Memory B cell (primary cell): Measurements from ENCODE around the gene SP2.
A peak's percentile ranks its signal among the peaks of the same experiment; 100 is the strongest.
"Not testable (repeated sequence)": the region's sequence is repeated elsewhere in the genome, so short reads cannot be mapped to it uniquely, and the experiment has no call there.

ENCODE experiments used
- ATAC-seq: fragments of 150-1000 bp; cut with Tn5 transposase; 2 replicates; pipeline ENCODE4 v1.10.0; 2021; ENCODE audit warnings: low read depth, mild to moderate bottlenecking, moderate library complexity
- DNase-seq, 2 donors: peaks; one replicate each; pipeline ENCODE4 v3.0.0; 2022; ENCODE audit warnings: low spot score in 2 of 2
- H3K27ac Mint-ChIP-seq: one replicate; pipeline ENCODE4 v1.8.0; 2022; ENCODE audit warnings: mild to moderate bottlenecking, moderate library complexity, mixed read lengths
- H3K27me3 Mint-ChIP-seq: one replicate; pipeline ENCODE4 v1.8.0; 2022; ENCODE audit warnings: mixed read lengths
- H3K36me3 Mint-ChIP-seq: one replicate; pipeline ENCODE4 v1.8.0; 2022; ENCODE audit warnings: mild to moderate bottlenecking, mixed read lengths
- H3K4me1 Mint-ChIP-seq: one replicate; pipeline ENCODE4 v1.8.0; 2022; ENCODE audit warnings: mixed read lengths
- H3K4me3 Mint-ChIP-seq: one replicate; pipeline ENCODE4 v1.8.0; 2022; ENCODE audit warnings: mild to moderate bottlenecking, moderate library complexity, mixed read lengths
- H3K9me3 Mint-ChIP-seq: one replicate; pipeline ENCODE4 v1.8.0; 2022; ENCODE audit warnings: mixed read lengths

Gene SP2

DNA sequence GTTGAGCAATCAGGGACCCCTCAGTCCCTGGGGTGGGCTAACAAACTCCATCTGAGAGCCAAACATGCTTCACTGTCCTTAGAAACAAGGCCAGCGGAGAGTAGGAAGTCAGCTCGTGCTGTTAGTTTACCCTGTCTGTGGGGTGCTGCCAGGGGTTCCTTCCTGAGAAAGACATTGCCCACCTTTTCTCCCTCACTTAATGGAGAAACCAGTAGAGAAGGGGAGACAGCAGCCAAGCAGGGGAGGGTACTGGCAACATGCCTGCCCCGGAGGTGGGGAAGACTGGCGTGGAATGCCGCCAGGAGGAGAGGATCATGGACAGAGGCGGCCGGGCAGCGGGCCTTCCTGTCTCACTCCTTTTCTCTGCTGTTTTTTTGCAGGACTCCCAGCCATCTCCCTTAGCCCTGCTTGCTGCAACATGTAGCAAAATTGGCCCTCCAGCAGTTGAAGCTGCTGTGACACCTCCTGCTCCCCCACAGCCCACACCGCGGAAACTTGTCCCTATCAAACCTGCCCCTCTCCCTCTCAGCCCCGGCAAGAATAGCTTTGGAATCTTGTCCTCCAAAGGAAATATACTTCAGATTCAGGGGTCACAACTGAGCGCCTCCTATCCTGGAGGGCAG lies 19.9 kb downstream of the SP2 start:
- H3K27me3 Mint-ChIP-seq: no peaks in the 10 kb centered on the region
- DNase-seq (no peak), ATAC-seq (no peak)
- H3K9me3 Mint-ChIP-seq: no peaks in the 10 kb centered on the region
- no peak overlapping the region for H3K4me3 Mint-ChIP-seq
- peak overlapping the region; percentile 21 for H3K27ac Mint-ChIP-seq
- H3K4me1 Mint-ChIP-seq: no peaks in the 10 kb centered on the region
- H3K36me3 Mint-ChIP-seq: peaks cover 16% of the 10 kb centered on the region

DNA sequence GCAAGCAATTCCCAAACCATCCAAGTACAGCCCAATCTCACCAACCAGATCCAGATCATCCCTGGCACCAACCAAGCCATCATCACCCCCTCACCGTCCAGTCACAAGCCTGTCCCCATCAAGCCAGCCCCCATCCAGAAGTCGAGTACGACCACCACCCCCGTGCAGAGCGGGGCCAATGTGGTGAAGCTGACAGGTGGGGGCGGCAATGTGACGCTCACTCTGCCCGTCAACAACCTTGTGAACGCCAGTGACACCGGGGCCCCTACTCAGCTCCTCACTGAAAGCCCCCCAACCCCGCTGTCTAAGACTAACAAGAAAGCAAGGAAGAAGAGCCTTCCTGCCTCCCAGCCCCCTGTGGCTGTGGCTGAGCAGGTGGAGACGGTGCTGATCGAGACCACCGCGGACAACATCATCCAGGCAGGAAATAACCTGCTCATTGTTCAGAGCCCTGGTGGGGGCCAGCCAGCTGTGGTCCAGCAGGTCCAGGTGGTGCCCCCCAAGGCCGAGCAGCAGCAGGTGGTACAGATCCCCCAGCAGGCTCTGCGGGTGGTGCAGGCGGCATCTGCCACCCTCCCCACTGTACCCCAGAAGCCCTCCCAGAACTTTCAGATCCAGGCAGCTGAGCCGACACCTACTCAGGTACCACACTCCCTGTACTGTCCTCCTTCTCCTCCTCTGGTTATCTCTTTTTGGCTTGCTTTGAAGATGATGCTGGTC lies 20.6 kb downstream of the SP2 start:
- H3K4me3 Mint-ChIP-seq: no peak overlapping the region
- no peaks in the 10 kb centered on the region for H3K9me3 Mint-ChIP-seq
- no peaks in the 10 kb centered on the region for H3K27me3 Mint-ChIP-seq
- ATAC-seq: no peak
- peaks cover 17% of the 10 kb centered on the region for H3K36me3 Mint-ChIP-seq
- H3K27ac Mint-ChIP-seq: peak overlapping the region; percentile 21
- DNase-seq: no peak
- no peaks in the 10 kb centered on the region for H3K4me1 Mint-ChIP-seq

DNA sequence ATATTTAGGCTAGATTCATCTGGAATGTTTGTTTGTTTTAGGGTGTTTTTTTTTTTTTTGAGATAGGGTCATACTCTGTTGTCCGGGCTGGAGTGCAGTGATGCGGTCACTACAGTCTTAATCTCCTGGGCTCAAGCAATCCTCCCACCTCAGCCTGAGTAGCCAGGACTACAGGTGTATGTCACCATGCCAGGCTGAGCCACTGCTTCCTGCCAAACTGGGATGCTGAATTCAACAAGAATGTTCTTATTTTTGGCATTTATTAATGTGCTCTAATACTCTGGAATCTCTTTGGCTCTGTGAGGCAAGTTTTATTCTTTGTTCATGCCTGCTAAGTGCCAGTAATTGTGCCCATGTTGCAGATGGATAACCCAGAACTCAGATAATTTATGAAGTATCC lies 21.5 kb downstream of the SP2 start:
- Mint-ChIP-seq H3K4me1 (no peaks in the 10 kb centered on the region), H3K36me3 (peaks cover 22% of the 10 kb centered on the region), H3K27ac (no peak overlapping the region), H3K27me3 (no peaks in the 10 kb centered on the region), H3K9me3 (no peaks in the 10 kb centered on the region), H3K4me3 (no peak overlapping the region)
- no peak for DNase-seq
- ATAC-seq: no peak

DNA sequence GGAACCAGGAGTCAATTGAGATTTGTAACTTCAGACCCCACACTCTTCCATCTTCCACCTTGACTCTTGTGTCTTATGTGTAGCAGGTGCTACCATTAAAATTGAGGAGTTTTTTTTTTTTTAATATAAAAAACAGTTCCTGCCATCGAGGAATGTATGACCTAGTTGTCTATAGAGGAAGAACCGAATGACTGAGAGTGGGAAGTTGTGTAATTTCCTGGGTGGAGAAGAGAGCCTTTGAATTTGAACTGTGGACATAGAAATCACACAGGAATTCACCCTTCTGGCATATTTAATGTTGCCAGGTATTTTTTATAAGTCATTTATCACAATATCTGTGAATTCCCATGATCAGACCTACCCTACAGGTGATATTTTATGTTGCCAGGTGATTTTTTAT lies 22.0 kb downstream of the SP2 start:
- H3K36me3 Mint-ChIP-seq: peaks cover 22% of the 10 kb centered on the region
- H3K4me1 Mint-ChIP-seq: no peaks in the 10 kb centered on the region
- no peak for DNase-seq
- H3K27me3 Mint-ChIP-seq: no peaks in the 10 kb centered on the region
- H3K27ac Mint-ChIP-seq: no peak overlapping the region
- no peak for ATAC-seq
- no peak overlapping the region for H3K4me3 Mint-ChIP-seq
- no peaks in the 10 kb centered on the region for H3K9me3 Mint-ChIP-seq

DNA sequence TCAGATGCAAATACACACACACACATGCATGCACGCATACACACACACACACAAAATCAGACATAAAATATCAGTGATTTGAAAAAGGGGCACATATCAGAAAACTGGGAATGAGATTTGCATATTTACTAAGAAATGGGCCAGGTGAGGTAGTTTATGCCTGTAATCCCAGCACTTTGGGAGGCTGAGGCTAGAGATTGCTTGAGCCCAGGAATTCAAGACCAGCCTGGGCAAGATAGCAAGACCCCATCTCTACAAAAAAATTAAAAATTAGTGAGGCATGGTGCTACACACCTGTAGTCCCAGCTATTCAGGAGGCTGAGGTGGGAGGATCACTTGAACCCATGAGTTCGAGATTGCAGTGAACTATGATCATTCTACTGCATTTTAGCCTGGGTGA lies 23.0 kb downstream of the SP2 start:
- Mint-ChIP-seq H3K4me1 (no peaks in the 10 kb centered on the region), H3K9me3 (no peaks in the 10 kb centered on the region), H3K36me3 (peaks cover 29% of the 10 kb centered on the region), H3K27ac (no peak overlapping the region), H3K4me3 (no peak overlapping the region), H3K27me3 (no peaks in the 10 kb centered on the region)
- no peak for ATAC-seq
- no peak for DNase-seq

DNA sequence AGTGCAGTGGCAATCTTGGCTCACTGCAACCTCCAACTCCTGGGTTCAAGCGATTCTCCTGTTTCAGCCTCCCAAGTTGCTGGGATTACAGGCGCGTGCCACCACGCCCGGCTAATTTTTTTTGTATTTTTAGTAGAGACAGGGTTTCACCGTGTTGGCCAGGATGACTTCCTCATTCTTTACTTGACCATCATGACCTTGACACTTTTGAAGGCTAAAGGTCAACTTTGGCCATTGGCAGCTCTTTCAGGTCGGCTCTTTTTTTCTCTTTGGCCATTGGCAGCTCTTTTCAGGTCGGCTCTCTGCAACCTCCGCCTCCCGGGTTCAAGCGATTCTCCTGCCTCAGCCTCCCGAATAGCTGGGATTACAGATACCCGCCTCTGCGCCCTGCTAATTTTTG lies 23.9 kb downstream of the SP2 start:
- H3K4me1 Mint-ChIP-seq, H3K9me3 Mint-ChIP-seq, DNase-seq, H3K27me3 Mint-ChIP-seq, ATAC-seq, H3K4me3 Mint-ChIP-seq: not testable (repeated sequence)
- Mint-ChIP-seq H3K36me3 (peaks cover 30% of the 10 kb centered on the region), H3K27ac (peak overlapping the region; percentile 7)

DNA sequence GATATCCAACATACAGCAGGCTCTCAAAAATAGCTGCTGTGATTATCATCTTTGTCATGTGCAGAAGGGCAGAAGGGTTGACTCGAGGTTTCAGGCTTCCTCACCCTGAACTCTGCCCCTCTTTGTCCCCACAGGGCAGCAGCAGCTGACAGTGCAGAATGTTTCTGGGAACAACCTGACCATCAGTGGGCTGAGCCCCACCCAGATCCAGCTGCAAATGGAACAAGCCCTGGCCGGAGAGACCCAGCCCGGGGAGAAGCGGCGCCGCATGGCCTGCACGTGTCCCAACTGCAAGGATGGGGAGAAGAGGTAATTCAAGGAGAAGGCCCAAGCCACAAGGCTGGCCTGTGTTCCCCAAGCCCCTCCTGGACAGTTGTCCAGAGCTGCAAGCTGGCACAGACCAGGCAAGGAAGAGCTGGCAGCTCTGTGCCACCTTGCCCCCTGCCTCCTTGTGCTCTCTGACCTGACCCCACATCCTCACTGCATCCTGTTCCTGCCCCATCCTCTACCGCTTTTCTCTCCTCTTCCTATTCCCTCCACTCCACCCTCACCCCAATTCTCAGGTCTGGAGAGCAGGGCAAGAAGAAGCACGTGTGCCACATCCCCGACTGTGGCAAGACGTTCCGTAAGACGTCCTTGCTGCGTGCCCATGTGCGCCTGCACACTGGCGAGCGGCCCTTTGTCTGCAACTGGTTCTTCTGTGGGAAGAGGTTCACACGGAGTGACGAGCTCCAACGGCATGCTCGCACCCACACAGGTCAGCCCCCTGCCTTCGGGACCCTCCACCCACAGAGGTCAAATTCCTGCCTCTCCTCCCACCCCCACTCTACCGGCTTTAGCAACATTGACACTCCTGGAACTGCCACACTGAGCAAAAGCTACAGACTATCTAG lies 29.0 kb downstream of the SP2 start:
- ATAC-seq (no peak), DNase-seq (no peak)
- Mint-ChIP-seq H3K36me3 (peaks cover 37% of the 10 kb centered on the region), H3K9me3 (no peaks in the 10 kb centered on the region), H3K27me3 (no peaks in the 10 kb centered on the region), H3K27ac (no peak overlapping the region), H3K4me1 (no peaks in the 10 kb centered on the region), H3K4me3 (no peak overlapping the region)

DNA sequence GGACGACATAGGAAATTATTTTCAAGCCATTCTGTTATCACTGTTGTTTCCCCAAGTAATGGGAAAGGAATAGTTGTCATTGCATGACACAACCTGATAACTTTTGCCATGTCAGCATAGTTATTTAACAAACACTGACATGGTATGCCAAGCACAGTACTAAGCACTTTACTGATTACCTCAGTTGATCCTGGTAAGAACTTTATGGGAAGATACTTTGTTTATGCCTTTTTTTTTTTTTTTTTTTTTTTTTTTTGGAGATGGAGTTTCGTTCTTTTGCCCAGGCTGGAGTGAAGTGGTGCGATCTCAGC lies 29.6 kb downstream of the SP2 start:
- Mint-ChIP-seq H3K27ac (no peak overlapping the region), H3K9me3 (no peaks in the 10 kb centered on the region), H3K27me3 (no peaks in the 10 kb centered on the region), H3K4me3 (no peak overlapping the region), H3K4me1 (no peaks in the 10 kb centered on the region), H3K36me3 (peaks cover 37% of the 10 kb centered on the region)
- no peak for DNase-seq
- ATAC-seq: no peak

DNA sequence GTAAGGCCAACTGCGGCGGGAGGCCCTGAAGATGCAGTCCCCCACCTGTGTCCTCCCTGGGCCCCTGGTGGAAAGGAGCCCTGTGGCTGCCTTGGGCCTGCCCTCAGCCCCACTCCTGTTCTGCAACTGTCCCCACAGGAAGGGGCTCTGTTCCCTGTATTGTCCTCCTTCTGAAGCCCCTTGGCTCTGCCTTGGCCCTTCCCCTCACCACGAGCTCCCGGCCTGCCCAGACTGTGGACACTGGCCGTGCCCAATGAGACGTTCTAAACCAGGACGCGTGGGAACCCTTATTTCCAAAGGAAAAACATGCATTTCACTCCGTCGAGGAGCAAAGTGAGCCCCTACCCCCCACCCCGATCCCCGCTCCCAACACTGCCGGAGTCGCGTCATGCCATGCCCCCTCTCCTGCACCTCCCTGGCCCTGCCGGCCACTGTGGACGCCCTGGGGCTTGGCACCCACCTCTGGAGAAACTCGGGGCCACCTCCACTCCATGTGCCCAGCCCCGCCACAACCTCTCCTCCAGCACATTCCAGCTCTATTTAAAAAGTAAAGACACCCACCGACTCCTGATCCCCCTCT lies 31.9 kb downstream of the SP2 start:
- H3K9me3 Mint-ChIP-seq: no peaks in the 10 kb centered on the region
- no peaks in the 10 kb centered on the region for H3K27me3 Mint-ChIP-seq
- DNase-seq: no peak

DNA sequence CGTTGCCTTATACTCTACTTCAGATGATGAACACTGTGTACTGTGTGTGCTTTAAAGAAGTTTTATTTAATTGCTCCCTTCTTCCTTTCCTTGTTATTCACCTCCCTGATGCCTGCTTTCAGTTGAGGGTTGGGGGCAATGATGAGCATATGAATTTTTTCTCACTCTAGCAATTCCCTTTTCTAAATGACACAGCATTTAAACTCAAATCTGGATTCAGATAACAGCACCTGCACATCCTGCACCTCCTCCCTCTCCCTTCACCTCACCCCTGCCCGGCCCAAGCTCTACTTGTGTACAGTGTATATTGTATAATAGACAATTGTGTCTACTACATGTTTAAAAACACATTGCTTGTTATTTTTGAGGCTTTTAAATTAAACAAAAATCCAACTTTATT lies 32.4 kb downstream of the SP2 start:
- Mint-ChIP-seq H3K27me3 (no peaks in the 10 kb centered on the region), H3K4me1 (no peaks in the 10 kb centered on the region), H3K4me3 (no peak overlapping the region), H3K9me3 (no peaks in the 10 kb centered on the region), H3K27ac (no peak overlapping the region), H3K36me3 (peaks cover 27% of the 10 kb centered on the region)
- DNase-seq: no peak
- ATAC-seq: no peak

More for the DNA sequence above, 31.9 kb downstream of the SP2 start:
- Mint-ChIP-seq H3K4me1 (no peaks in the 10 kb centered on the region), H3K36me3 (peaks cover 30% of the 10 kb centered on the region), H3K4me3 (no peak overlapping the region), H3K27ac (no peak overlapping the region)
- ATAC-seq: no peak

DNA sequence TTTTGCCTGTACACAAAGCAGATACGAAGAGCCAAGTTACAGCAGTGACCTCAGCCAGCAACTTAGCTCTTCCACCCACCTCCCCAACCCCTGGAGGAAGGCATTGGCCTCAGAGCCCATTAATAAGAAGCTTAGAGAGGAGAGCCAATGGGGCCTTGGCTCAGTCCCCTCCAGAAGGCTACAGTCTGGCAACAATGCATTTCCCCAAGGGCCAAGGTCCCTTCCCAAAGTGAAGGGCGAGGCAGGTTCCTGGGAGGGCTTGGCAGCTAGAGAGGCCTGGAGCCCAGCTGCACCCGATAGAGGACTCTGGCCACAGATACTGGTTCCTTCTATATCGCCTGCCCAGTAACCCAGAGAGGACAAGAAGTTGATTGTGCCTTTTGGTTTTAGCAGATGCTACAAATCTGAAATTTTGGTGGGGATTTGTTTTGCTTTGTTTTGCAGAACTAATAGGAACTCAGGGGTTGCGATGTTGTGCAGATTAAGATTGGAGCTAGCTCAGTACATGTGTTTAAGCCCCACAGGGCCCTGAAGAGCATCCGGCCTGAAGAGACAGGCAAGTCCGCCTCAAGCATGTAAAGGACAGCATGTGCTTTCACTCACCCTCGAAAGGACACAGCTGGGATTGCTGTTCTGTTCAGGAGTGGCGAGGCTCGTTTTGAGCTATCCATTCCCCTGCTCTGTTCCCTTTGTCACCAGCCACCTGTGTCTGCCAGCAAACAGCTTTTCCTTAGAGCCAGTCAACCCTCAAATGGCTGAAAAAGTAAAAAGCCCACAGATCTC lies 33.4 kb downstream of the SP2 start:
- DNase-seq: no peak
- peaks cover 21% of the 10 kb centered on the region for H3K36me3 Mint-ChIP-seq
- no peaks in the 10 kb centered on the region for H3K9me3 Mint-ChIP-seq
- H3K4me3 Mint-ChIP-seq: no peak overlapping the region
- H3K27me3 Mint-ChIP-seq: no peaks in the 10 kb centered on the region
- no peak overlapping the region for H3K27ac Mint-ChIP-seq
- no peak for ATAC-seq
- H3K4me1 Mint-ChIP-seq: no peaks in the 10 kb centered on the region

DNA sequence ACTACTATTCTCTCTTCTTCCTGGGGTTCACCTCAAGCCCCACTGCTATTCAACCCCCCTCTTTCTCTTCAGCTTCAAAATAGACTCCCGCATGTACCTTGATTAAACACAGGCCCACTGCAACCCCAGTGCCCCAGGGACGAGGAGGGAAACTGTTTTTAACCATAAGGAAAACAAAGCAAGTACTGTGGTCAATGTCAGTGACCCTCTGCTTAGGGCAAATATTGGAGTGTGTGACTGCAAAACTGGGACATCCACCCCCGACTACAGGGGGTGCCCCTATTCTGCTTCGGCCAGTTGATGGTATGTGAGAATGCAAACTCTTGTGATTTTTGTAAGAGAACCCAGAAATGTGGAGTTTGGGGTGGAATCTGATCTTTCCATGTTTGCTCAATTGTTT lies 35.8 kb downstream of the SP2 start:
- H3K4me1 Mint-ChIP-seq: peaks cover 5% of the 10 kb centered on the region
- ATAC-seq: no peak
- peaks cover 10% of the 10 kb centered on the region for H3K36me3 Mint-ChIP-seq
- no peak overlapping the region for H3K4me3 Mint-ChIP-seq
- DNase-seq: no peak
- H3K27ac Mint-ChIP-seq: no peak overlapping the region
- no peaks in the 10 kb centered on the region for H3K27me3 Mint-ChIP-seq
- H3K9me3 Mint-ChIP-seq: no peaks in the 10 kb centered on the region

DNA sequence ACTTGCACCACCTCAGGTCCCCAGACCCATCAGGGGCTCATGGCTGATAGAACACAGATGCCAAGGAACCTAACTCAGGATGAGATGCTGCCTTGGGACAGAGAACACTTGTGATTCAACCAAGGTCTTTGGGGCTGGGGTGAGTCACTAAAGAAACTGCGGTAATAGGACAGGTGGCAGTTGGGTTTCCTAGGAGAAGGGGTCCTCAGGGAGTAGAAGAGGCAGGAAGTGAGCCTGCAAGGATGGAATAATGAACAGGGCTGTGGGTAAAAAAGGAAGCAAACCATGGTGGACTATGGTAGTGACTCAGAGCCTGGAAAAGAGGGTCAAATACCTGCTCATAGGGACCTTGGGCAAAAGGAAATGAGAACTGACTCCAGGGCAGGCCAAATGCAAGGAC lies 38.8 kb downstream of the SP2 start:
- no peaks in the 10 kb centered on the region for H3K9me3 Mint-ChIP-seq
- ATAC-seq: no peak
- peaks cover 11% of the 10 kb centered on the region for H3K4me1 Mint-ChIP-seq
- DNase-seq: no peak
- H3K36me3 Mint-ChIP-seq: peaks cover 2% of the 10 kb centered on the region
- H3K27me3 Mint-ChIP-seq: no peaks in the 10 kb centered on the region
- H3K4me3 Mint-ChIP-seq: no peak overlapping the region
- no peak overlapping the region for H3K27ac Mint-ChIP-seq

DNA sequence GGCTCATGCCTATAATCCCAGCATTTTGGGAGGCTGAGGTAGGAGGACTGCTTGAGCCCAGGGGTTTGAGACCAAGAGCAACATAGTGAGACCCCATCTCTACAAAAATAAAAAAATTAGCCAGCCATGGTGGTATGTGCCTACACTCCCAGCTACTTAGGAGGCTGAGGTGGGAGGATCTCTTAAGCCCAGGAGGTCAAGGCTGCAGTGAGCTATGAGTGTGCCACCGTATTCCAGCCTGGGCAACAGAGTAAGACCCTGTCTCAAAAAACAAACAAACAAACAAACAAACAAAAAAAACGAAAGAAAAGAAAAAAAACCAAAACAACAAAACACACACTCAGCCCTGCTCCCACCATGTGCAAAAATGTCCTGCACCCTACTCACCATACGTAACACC lies 39.4 kb downstream of the SP2 start:
- not testable (repeated sequence) for ATAC-seq, H3K36me3 Mint-ChIP-seq, H3K4me3 Mint-ChIP-seq, H3K27ac Mint-ChIP-seq, DNase-seq, H3K9me3 Mint-ChIP-seq, H3K27me3 Mint-ChIP-seq
- H3K4me1 Mint-ChIP-seq: peaks cover 11% of the 10 kb centered on the region
